GM06990 (cell line): Measurements from ENCODE around the gene TRAPPC3L.
"Not testable (repeated sequence)": the region's sequence is repeated elsewhere in the genome, so short reads cannot be mapped to it uniquely, and the experiment has no call there.

Experiments used
- DNase-seq: peaks from one replicate; pipeline ENCODE4 v3.0.0-alpha.2; 2011; ENCODE audit not compliant: insufficient read length; ENCODE audit errors: extremely low read depth
- H3K27me3 ChIP-seq: replicated peaks from 2 replicates; pipeline ENCODE4 v1.6.0; 2011; ENCODE audit warnings: low read length; ENCODE audit not compliant: control insufficient read depth, insufficient read depth
- H3K36me3 ChIP-seq: 2 replicates; pipeline ENCODE4 v1.5.1; 2011; ENCODE audit warnings: low read length; ENCODE audit not compliant: control insufficient read depth, insufficient read depth
- H3K4me3 ChIP-seq: replicated peaks from 2 replicates; pipeline ENCODE4 v1.5.1; 2011; ENCODE audit warnings: low read depth, mild to moderate bottlenecking, control low read depth, low read length
- CTCF ChIP-seq: IDR thresholded peaks from 2 replicates; pipeline ENCODE4 v1.5.1; 2011; ENCODE audit warnings: low read length, control low read depth, mild to moderate bottlenecking, inconsistent platforms; ENCODE audit not compliant: insufficient read depth, poor library complexity, severe bottlenecking

Gene TRAPPC3L

GRCh38 chr6:116500969-116501433, 44.5 kb downstream of the TRAPPC3L start:
- DNase-seq, result no peak
- TF ChIP-seq CTCF, result no peak
- Histone ChIP-seq H3K27me3 (no peaks in the 10 kb centered on the region), H3K36me3 (no peaks in the 10 kb centered on the region), H3K4me3 (no peak overlapping the region)

- no peak for TF ChIP-seq CTCF
- no peak for DNase-seq
Observed at GRCh38 chr6:116497113-116497676, 48.3 kb downstream of the TRAPPC3L start.

GRCh38 chr6:116495161-116495560, 50.3 kb downstream of the TRAPPC3L start:
- H3K4me3 ChIP-seq, DNase-seq, H3K27me3 ChIP-seq, H3K36me3 ChIP-seq: not testable (repeated sequence)

More at GRCh38 chr6:116497113-116497676, 48.3 kb downstream of the TRAPPC3L start:
- no peak overlapping the region for H3K4me3 ChIP-seq
- no peaks in the 10 kb centered on the region for H3K27me3 ChIP-seq
- H3K36me3 ChIP-seq, result no peaks in the 10 kb centered on the region

GRCh38 chr6:116492331-116493067, 53.0 kb downstream of the TRAPPC3L start:
- no peak for TF ChIP-seq CTCF
- Histone ChIP-seq H3K4me3 (no peak overlapping the region), H3K27me3 (no peaks in the 10 kb centered on the region), H3K36me3 (no peaks in the 10 kb centered on the region)
- DNase-seq, result no peak

GRCh38 chr6:116491610-116492330, 53.7 kb downstream of the TRAPPC3L start:
- no peak overlapping the region for H3K4me3 ChIP-seq
- H3K27me3 ChIP-seq, result no peaks in the 10 kb centered on the region
- DNase-seq, result no peak
- no peak for TF ChIP-seq CTCF
- no peaks in the 10 kb centered on the region for H3K36me3 ChIP-seq

- Histone ChIP-seq H3K36me3 (no peaks in the 10 kb centered on the region), H3K27me3 (no peaks in the 10 kb centered on the region), H3K4me3 (no peak overlapping the region)
- DNase-seq, result no peak
- no peak for TF ChIP-seq CTCF
Observed at GRCh38 chr6:116485559-116486184, 59.8 kb downstream of the TRAPPC3L start.
